Activated CD4-positive, alpha-beta memory T cell treated with anti-CD3 and anti-CD28 coated beads for 36 hours (primary cell): ENCODE results near the gene OR10AG1. TPM values are rescaled to one million over a fixed set of nuclear protein-coding genes. Genes with fewer than 3 reads are reported as not detected.

Experiments
- CTCF ChIA-PET: fragments of 350-600 bp; sonication (Branson Sonifier 250); formaldehyde crosslinking; loops from one replicate; lab custom pipeline; 2021; ENCODE audit warnings: antibody characterized with exemption, inconsistent platforms; lab: Charles Lee
- POLR2A ChIA-PET: fragments of 350-600 bp; sonication (Branson Sonifier 250); formaldehyde crosslinking; loops from one replicate; lab custom pipeline; 2021; ENCODE audit warnings: antibody characterized with exemption; lab: Charles Lee
- DNase-seq: peaks from one replicate; pipeline ENCODE4 v3.0.0-alpha.2; 2020
- H3K27ac Mint-ChIP-seq: one replicate; pipeline ENCODE4 v1.8.0; 2021; ENCODE audit warnings: mixed read lengths
- H3K27me3 Mint-ChIP-seq: one replicate; pipeline ENCODE4 v1.8.0; 2021; ENCODE audit warnings: mixed read lengths
- H3K36me3 Mint-ChIP-seq: one replicate; pipeline ENCODE4 v1.8.0; 2021; ENCODE audit warnings: mixed read lengths
- H3K4me1 Mint-ChIP-seq: one replicate; pipeline ENCODE4 v1.8.0; 2021; ENCODE audit warnings: low read depth, mixed read lengths
- H3K4me3 Mint-ChIP-seq: one replicate; pipeline ENCODE4 v1.8.0; 2021; ENCODE audit warnings: mild to moderate bottlenecking, mixed read lengths
- H3K9me3 Mint-ChIP-seq: one replicate; pipeline ENCODE4 v1.8.0; 2021; ENCODE audit warnings: mixed read lengths
- intact Hi-C: fragments of 100-400 bp; cut with micrococcal nuclease; formaldehyde crosslinking; loops from one replicate; pipeline ENCODE4 v1.15.1; 2023
- total RNA-seq, 2 experiments: library from RNA; stranded (reverse); gene quantifications; one replicate each; pipeline ENCODE4 v1.2.3, GENCODE V29; 2021

OR10AG1 gene, protein sequence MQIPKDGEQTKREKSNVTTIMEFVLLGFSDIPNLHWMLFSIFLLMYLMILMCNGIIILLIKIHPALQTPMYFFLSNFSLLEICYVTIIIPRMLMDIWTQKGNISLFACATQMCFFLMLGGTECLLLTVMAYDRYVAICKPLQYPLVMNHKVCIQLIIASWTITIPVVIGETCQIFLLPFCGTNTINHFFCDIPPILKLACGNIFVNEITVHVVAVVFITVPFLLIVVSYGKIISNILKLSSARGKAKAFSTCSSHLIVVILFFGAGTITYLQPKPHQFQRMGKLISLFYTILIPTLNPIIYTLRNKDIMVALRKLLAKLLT
- total RNA-seq = not detected

DNA sequence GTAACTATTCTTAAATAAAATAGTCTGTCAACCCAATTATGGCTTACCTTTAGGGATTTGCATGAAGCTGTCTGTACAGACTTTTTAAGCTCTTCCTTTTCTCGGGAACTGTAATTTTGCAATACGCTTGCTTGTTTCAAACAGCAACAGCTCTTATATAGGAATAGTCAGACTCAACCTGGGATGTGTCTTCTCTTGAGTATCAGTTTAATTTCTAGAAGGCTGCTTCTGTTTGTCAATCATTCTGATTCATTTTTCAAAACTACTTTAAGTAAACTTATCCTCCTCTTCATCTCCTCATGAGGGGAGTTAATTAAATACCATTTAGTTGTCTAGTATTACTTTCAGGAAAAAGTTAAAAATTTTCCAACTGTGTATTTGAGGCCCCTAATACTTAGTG lies at the start of gene OR10AG1:
TSS of gene OR10AG1 (minus strand) at position 101 of the 400 bp plus-strand sequence. CDS start at position 63, 38 bp downstream.
- CTCF ChIA-PET = no interaction called here
- Mint-ChIP-seq H3K9me3 (peaks cover 15% of the 10 kb centered on the region), H3K4me1 (no peaks in the 10 kb centered on the region), H3K36me3 (no peaks in the 10 kb centered on the region), H3K4me3 (no peak within 1 kb of the TSS), H3K27ac (no peak within 1 kb of the TSS), H3K27me3 (no peaks in the 10 kb centered on the region)
- no peak for DNase-seq
- POLR2A ChIA-PET = no interaction called here
- intact Hi-C loops = no loop called here

DNA sequence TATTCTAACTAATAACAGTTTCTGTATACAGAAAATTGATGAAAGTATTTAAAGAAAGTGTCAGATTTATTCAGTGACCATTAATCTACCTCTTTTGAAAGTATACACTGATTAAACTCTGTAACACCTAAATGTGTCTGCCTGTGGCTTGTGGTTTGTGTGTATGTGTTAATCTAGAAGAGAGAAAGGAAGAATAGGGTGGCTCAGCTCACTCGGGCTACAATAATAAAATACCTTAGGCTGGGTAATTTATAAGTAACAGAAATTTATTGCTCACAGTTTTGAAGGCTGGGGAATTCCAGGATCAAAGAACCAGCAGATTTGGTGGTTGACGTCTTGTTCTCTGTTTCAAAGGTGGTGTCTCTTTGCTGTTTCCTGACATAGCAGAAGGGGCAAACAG lies 44.1 kb upstream of the OR10AG1 start:
- CTCF ChIA-PET = no interaction called here
- POLR2A ChIA-PET = no interaction called here
- Mint-ChIP-seq H3K36me3 (no peaks in the 10 kb centered on the region), H3K9me3 (peaks cover 30% of the 10 kb centered on the region), H3K4me3 (no peak overlapping the region), H3K4me1 (no peaks in the 10 kb centered on the region), H3K27me3 (no peaks in the 10 kb centered on the region), H3K27ac (no peak overlapping the region)
- intact Hi-C loops = no loop called here
- DNase-seq = no peak

DNA sequence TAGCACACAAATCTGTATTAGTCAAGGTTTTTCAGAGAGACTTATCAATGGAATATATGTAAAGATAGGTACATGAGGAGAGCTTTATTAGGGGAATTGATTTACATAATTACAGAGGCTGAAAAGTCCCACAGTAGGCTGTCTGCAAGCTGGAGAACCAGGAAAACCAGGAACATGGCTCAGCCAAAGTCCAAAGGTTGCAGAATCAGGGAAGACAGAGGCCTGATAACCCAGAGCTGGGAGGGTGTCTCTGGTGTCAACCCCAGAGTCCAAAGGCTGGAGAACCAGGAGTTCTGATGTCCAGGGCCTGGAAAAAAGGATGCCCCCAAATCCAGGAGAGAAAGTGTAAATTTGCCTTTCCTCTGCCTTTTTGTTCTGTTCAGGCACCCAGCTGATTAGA lies 41.0 kb upstream of the OR10AG1 start:
- no peaks in the 10 kb centered on the region for H3K4me1 Mint-ChIP-seq
- no peak for DNase-seq
- no peaks in the 10 kb centered on the region for H3K36me3 Mint-ChIP-seq
- H3K27ac Mint-ChIP-seq = no peak overlapping the region
- ChIA-PET POLR2A (no interaction called here), CTCF (no interaction called here)
- intact Hi-C loops = no loop called here
- H3K27me3 Mint-ChIP-seq = no peaks in the 10 kb centered on the region
- no peak overlapping the region for H3K4me3 Mint-ChIP-seq
- peaks cover 30% of the 10 kb centered on the region for H3K9me3 Mint-ChIP-seq

DNA sequence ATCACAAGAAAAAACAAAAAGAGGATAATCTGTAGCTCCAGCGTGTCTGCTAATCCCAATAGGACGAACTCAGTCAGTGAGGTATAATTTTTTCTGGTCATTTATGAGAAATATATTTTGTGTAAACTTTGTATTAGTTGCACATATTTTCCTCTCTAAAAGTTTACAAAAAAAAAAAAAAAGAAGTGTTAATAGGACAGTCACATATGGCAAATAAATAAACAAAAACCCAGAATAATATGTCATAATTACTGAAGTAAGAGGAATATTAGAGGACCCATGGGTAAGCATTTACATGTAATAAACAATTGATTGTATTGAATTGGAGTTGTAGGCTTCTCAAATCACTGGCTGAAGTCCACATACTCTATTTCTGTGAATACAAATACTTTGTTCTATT lies 24.8 kb upstream of the OR10AG1 start, which contains the start of gene OR5F1:
TSS of gene OR5F1 (minus strand) at position 101 of the 400 bp plus-strand sequence. CDS start at position 101, 0 bp downstream.
- Mint-ChIP-seq H3K4me3 (no peak within 1 kb of the TSS), H3K4me1 (no peaks in the 10 kb centered on the region), H3K27ac (no peak within 1 kb of the TSS), H3K9me3 (peaks cover 28% of the 10 kb centered on the region), H3K27me3 (no peaks in the 10 kb centered on the region), H3K36me3 (no peaks in the 10 kb centered on the region)
- ChIA-PET CTCF (no interaction called here), POLR2A (no interaction called here)
- intact Hi-C loops = no loop called here
- no peak for DNase-seq

DNA sequence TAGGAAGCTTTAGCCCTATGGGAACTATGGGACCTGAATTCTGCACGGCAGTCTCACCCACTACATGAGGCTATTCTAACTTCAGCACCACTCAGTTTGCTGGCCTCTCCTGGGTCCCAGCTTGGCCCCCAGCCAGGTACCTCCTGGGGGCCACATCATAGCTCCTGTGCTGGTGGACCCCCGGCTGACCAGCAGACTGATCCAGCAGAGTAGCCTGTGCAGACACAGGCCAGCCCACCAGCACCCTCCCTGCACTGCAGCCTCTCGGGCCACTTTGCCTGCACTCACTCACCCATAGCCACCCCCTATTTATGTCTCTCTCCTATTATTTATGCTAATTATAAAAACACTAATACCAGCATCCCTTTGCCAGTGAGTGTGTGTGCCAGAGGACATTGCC lies 1.2 kb upstream of the OR10AG1 start:
- Mint-ChIP-seq H3K36me3 (no peaks in the 10 kb centered on the region), H3K4me1 (no peaks in the 10 kb centered on the region), H3K9me3 (peaks cover 12% of the 10 kb centered on the region), H3K27ac (no peak overlapping the region), H3K4me3 (no peak overlapping the region), H3K27me3 (no peaks in the 10 kb centered on the region)
- ChIA-PET POLR2A (no interaction called here), CTCF (no interaction called here)
- intact Hi-C loops = no loop called here
- no peak for DNase-seq

DNA sequence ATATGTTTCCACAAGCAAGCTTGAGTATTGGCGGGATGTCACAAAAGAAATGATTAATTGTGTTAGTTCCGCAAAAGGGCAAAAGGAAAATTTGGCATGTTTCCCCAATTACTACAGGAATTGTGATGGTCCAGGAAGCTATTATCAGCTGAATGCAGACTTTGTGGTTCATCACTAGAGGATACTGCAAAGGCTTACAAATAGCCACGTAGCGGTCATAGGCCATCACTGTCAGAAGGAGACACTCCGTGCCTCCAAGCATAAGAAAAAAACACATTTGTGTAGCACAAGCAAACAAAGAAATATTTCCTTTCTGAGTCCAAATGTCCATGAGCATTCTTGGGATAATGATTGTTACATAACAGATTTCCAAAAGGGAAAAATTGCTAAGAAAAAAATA lies 1.8 kb downstream of the OR10AG1 start:
- Mint-ChIP-seq H3K4me3 (no peak overlapping the region), H3K36me3 (no peaks in the 10 kb centered on the region), H3K27ac (no peak overlapping the region), H3K9me3 (peaks cover 20% of the 10 kb centered on the region), H3K4me1 (no peaks in the 10 kb centered on the region), H3K27me3 (no peaks in the 10 kb centered on the region)
- ChIA-PET POLR2A (no interaction called here), CTCF (no interaction called here)
- no peak for DNase-seq
- intact Hi-C loops = no loop called here

DNA sequence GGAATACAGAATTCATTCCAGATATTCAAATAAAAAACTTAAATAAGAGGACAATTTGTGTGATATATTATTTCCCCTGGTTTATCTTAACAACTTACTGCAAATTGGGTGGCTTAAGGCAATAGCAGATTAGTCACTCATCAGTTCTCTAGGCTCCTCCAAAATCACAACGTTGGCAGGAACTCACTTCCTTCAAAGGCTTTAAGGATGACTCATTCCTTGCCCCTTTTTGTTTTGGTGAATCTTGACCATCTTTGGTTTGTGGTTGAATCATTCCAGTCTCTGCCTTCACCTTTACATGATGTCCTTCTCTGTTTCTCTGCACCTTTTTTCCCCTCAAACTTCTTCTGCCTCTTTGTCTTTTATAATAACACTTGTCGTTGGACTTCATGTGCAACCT lies 3.4 kb downstream of the OR10AG1 start:
- Mint-ChIP-seq H3K4me3 (no peak overlapping the region), H3K36me3 (no peaks in the 10 kb centered on the region), H3K27ac (no peak overlapping the region), H3K9me3 (peaks cover 14% of the 10 kb centered on the region), H3K4me1 (no peaks in the 10 kb centered on the region), H3K27me3 (no peaks in the 10 kb centered on the region)
- POLR2A ChIA-PET = no interaction called here
- intact Hi-C loops = no loop called here
- CTCF ChIA-PET = no interaction called here
- DNase-seq = no peak

DNA sequence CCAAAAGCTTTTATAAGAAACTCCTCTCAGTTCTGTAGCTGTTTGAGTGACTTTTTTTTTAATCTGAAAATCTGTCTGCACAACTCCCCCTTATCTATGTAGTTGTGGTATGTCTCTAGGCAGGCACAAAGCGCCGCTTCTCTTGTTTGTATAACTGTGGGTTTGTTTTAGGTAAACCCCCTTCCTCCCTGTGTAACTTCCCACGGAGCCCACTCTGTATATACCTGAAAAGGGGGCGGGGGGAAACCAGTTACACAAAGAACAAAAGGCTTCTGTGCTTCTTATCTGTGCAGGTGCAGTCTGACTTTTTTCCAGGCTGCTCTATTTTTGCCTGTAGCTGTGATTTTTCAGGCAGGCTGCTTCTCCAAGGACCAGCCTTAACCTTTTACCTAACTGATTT lies 13.2 kb downstream of the OR10AG1 start:
- POLR2A ChIA-PET = no interaction called here
- no peak for DNase-seq
- intact Hi-C loops = no loop called here
- Mint-ChIP-seq H3K4me3 (no peak overlapping the region), H3K4me1 (no peaks in the 10 kb centered on the region), H3K27ac (no peak overlapping the region), H3K27me3 (no peaks in the 10 kb centered on the region), H3K9me3 (peaks cover 5% of the 10 kb centered on the region), H3K36me3 (no peaks in the 10 kb centered on the region)
- CTCF ChIA-PET = no interaction called here

DNA sequence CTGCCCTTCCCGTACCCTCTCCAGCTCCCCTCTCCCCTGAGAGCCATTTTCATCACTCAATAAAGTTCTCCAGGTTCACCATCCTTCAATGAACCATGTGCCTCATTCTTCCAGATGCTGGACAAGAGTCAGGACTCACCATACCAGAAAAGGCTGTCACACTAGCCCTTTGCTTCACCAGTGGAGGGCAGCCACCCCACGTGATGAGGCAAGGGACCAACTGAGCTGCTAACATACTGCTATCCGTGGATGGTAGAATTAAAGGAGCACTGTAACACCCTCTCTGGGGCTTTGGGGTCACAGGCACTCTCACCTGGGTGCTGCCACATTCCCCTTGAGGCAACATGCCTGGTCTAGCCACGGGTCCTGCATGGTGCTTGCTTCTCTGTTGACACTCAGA lies 20.4 kb downstream of the OR10AG1 start:
- H3K27me3 Mint-ChIP-seq = no peaks in the 10 kb centered on the region
- no peak overlapping the region for H3K4me3 Mint-ChIP-seq
- H3K27ac Mint-ChIP-seq = no peak overlapping the region

DNA sequence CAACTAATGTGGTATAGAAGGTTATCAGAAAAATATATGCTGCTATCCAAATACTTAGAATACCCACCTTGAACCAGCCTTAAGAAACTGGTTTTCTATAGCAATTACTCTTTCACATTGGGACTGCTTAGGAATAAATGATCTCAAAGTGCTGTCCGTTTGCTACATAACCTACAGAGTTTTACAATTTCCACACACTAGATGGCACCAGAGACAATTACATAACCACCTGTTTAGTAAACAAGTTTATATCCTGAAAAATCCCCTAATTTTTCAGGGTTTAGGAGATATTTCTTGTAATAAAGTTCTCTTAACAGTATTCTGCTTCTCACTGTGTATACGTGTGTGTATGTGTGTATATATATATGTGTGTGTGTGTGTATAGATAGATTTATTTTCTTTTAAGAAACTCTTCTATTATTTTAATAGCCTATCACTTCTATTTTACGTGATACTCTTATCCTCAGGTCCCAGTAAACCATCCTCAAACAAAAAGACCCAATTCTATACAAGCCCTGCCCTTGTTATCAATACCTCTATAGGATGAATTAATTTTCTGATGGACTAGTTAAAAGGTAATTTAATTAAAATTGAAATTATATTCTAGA lies 26.9 kb downstream of the OR10AG1 start:
- ChIA-PET POLR2A (no interaction called here), CTCF (no interaction called here)
- H3K4me1 Mint-ChIP-seq = no peaks in the 10 kb centered on the region
- H3K4me3 Mint-ChIP-seq = no peak overlapping the region
- no peak for DNase-seq
- no peaks in the 10 kb centered on the region for H3K9me3 Mint-ChIP-seq
- intact Hi-C loops = no loop called here
- H3K36me3 Mint-ChIP-seq = no peaks in the 10 kb centered on the region
- H3K27me3 Mint-ChIP-seq = no peaks in the 10 kb centered on the region
- no peak overlapping the region for H3K27ac Mint-ChIP-seq

More for the DNA sequence above, 20.4 kb downstream of the OR10AG1 start:
- H3K4me1 Mint-ChIP-seq = no peaks in the 10 kb centered on the region
- intact Hi-C loops = no loop called here
- H3K9me3 Mint-ChIP-seq = peaks cover 5% of the 10 kb centered on the region
- no peaks in the 10 kb centered on the region for H3K36me3 Mint-ChIP-seq
- ChIA-PET CTCF (no interaction called here), POLR2A (no interaction called here)
- DNase-seq = no peak

DNA sequence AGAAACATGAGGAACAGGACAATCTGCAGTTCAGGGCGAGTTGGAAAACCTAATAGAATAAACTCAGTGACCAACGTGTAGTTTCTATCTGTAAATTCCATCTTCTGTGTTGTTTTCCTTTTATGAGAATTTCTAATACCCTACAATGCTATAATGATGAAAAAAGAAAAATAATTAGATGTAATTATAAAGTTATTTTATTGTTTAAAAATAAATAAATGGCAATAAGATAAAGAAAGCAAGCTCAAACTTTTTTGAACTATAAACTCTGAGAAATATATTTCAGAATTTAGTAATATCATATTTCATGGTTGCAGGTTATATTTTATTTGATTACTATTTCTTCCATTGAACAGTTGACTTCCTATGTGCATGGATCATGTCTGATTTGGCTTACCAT lies 33.4 kb downstream of the OR10AG1 start, which contains the start of gene OR5I1:
TSS of gene OR5I1 (minus strand) at position 101 of the 400 bp plus-strand sequence. CDS start at position 101, 0 bp downstream.
- ChIA-PET POLR2A (no interaction called here), CTCF (no interaction called here)
- Mint-ChIP-seq H3K27me3 (no peaks in the 10 kb centered on the region), H3K36me3 (no peaks in the 10 kb centered on the region), H3K4me3 (no peak within 1 kb of the TSS), H3K9me3 (peaks cover 6% of the 10 kb centered on the region), H3K4me1 (no peaks in the 10 kb centered on the region), H3K27ac (no peak within 1 kb of the TSS)
- no peak for DNase-seq
- intact Hi-C loops = no loop called here

DNA sequence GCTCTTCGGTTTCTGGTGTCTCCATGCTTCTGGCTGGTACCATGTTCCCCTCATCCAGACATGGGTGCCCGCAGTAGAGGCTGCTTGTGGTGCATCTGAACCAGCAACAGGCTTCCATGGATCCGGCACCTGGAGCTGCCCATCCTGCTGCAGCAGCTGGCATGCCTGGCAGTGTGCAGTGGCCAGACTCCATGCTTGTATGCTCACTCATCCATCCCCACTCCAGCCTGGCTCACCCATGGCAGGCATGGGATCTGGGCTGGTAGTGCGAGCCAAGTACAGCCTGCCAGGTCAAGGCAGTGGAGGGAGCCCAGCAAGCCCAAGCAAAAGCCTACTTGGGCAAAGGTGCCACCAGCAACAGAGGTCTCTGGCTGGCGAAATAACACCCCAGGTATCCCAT lies 49.2 kb downstream of the OR10AG1 start:
- no peak overlapping the region for H3K27ac Mint-ChIP-seq
- H3K4me3 Mint-ChIP-seq = no peak overlapping the region
- H3K27me3 Mint-ChIP-seq = no peaks in the 10 kb centered on the region
- H3K36me3 Mint-ChIP-seq = no peaks in the 10 kb centered on the region
- peaks cover 19% of the 10 kb centered on the region for H3K9me3 Mint-ChIP-seq
- H3K4me1 Mint-ChIP-seq = no peaks in the 10 kb centered on the region
- no peak for DNase-seq
- POLR2A ChIA-PET = no interaction called here
- CTCF ChIA-PET = no interaction called here
- intact Hi-C loops = no loop called here
